Measurements from ENCODE around the gene KRTAP12-3. TPM values are rescaled to one million over a fixed set of nuclear protein-coding genes. Genes with fewer than 3 reads are reported as not detected.
"Not testable (repeated sequence)": the region's sequence is repeated elsewhere in the genome, so short reads cannot be mapped to it uniquely, and the experiment has no call there.

KRTAP12-3 gene
- total RNA-seq, 2 donors from 2014 or later: not detected

DNA sequence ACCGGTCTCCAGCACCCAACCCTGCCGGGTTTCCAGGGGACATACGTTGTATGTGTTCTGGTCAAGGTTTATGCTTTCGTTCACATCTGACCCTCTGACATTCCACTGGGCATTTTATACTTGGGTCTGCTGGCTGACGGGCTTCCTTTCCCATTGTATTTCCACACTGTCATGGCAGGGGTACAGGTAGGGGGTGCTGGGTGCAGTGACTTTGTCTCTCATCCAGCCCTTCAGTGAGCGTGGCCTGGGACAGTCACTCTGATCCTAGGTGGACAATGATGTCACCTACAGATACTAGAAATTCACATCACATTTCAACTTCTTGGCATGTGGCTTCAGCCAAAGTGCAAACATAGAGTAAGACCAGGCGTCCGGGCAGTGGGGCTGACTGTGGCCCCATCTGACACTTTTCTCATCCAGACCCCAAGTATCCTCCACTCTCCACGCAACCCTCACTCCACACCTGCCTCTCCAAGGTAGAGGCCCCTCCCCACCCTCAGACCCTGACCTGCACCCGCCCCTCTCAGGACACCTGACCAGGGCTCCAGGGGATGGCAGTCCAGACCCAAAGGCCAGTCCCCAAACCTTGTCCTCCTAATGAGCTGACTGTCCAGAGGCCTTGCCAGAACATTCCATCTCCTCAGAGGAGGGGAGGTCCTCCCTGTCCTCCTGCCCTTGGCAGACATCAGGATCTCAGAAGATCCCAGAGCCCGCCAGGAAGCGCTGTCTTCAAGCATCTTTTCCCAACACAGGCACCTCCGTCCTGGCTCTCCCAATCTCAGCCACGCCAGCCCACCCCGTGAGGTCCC is 21.3 kb upstream of the KRTAP12-3 start:
- no peak overlapping the region for H3K4me3 Mint-ChIP-seq
- no peaks in the 10 kb centered on the region for H3K4me1 Mint-ChIP-seq (ENCODE audit: low read depth in 2 of 2)
- no peak overlapping the region for H3K27ac Mint-ChIP-seq

GRCh38 chr21:44637018-44637850 is 20.5 kb upstream of the KRTAP12-3 start, which contains the start of gene KRTAP10-10:
Gene KRTAP10-10, plus strand, starts transcription at chr21:44637356. Its CDS starts 62 bp downstream, at chr21:44637418.
- Mint-ChIP-seq H3K4me1 (ENCODE audit: low read depth in 2 of 2) (no peaks in the 10 kb centered on the region), H3K27me3 (peaks cover 9 to 24% of the 10 kb centered on the region in 2 donors), H3K9me3 (peaks cover 13% of the 10 kb centered on the region), H3K27ac (no peak within 1 kb of the TSS), H3K36me3 (peaks cover 19% of the 10 kb centered on the region), H3K4me3 (no peak within 1 kb of the TSS)
- DNase-seq (ENCODE audit: low spot score): no peak
- no peak for ATAC-seq

More for the DNA sequence above, 21.3 kb upstream of the KRTAP12-3 start:
- DNase-seq (ENCODE audit: low spot score) (no peak), ATAC-seq (no peak)
- Mint-ChIP-seq H3K27me3 (peaks cover 7 to 20% of the 10 kb centered on the region in 2 donors), H3K36me3 (peaks cover 26% of the 10 kb centered on the region), H3K9me3 (peaks cover 21% of the 10 kb centered on the region)

DNA sequence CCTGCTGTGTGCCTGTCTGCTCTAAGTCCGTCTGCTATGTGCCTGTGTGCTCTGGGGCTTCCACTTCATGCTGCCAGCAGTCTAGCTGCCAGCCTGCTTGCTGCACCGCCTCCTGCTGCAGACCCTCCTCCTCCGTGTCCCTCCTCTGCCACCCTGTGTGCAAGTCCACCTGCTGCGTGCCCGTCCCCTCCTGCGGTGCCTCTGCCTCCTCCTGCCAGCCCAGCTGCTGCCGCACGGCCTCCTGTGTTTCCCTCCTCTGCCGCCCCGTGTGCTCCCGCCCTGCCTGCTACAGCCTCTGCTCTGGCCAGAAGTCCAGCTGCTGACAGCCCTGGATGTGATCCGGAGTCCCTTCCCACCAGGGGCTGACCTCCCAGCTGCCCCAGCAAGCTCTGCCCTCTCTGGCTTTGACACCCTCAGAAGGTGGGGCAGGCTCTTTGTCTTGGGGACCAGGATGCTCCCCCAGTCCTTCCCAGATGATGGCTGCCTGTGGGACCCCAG is 19.8 kb upstream of the KRTAP12-3 start:
- DNase-seq (ENCODE audit: low spot score); H3K4me1 Mint-ChIP-seq (ENCODE audit: low read depth in 2 of 2); ATAC-seq; H3K27ac Mint-ChIP-seq; H3K4me3 Mint-ChIP-seq: not testable (repeated sequence)
- H3K9me3 Mint-ChIP-seq: peaks cover 16% of the 10 kb centered on the region
- peaks cover 18% of the 10 kb centered on the region for H3K36me3 Mint-ChIP-seq
- H3K27me3 Mint-ChIP-seq: peaks cover 9 to 26% of the 10 kb centered on the region in 2 donors

DNA sequence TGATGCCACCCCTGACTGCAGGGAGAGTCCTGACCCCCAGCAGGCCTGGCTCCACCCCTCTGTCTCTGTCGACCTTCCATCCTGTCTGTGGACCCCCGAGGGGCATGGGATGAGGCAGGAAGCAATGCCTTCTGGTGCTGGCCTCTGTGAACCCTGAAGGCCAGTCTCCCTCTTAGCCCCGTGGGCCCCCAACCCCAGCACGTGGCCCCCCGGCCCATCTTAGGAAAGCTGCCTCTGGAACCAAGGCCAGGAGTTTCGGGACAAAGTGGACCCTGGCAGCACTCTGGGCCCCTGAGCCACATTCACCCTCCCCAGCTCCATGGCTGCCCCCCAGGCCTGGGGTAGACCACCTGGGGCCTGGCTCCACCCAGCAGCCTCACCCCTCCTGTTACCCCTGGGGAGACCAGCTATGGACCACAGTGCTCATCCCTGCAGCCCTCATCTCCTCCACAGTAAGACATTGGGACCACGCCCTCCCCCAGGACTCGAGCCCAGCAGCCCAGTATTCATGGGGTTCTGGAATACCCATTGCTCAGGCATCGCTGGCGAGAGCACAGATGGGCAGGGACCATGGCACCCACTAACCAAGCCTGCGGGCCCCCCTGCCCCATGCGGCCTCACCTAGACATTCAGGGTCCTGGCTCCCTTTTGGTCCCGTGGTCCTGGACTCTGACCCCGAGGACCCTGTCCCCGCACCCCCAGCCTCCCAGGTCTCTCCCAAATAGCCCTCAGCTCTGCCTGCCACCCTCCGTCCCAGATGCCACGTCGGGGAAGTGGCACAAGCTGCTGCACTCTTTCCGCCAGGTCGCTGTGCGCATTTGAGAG is 19.0 kb upstream of the KRTAP12-3 start:
- not testable (repeated sequence) for H3K4me3 Mint-ChIP-seq; DNase-seq (ENCODE audit: low spot score); ATAC-seq; H3K27ac Mint-ChIP-seq; H3K4me1 Mint-ChIP-seq (ENCODE audit: low read depth in 2 of 2)
- Mint-ChIP-seq H3K9me3 (peaks cover 15% of the 10 kb centered on the region), H3K36me3 (peaks cover 17% of the 10 kb centered on the region), H3K27me3 (peaks cover 9 to 27% of the 10 kb centered on the region in 2 donors)

DNA sequence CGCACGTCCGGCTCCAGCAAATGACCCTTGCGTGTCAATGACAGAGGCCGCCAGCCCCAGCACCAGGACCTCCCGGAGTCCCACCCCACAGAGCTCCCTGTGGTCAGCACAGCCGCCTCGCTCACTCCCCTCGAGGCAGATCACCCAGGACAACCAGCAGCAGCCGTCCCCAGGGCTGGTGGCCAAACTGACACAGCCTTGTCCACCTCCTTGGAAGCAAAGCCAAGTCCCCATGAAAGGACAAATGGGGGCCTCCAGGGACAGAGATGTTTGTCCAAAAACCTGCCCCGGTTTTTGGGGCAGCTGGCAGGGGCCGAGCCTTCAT is 18.4 kb upstream of the KRTAP12-3 start:
- H3K27ac Mint-ChIP-seq: no peak overlapping the region
- no peak overlapping the region for H3K4me3 Mint-ChIP-seq
- peaks cover 0 to 3% of the 10 kb centered on the region in 2 donors for H3K4me1 Mint-ChIP-seq (ENCODE audit: low read depth in 2 of 2)
- H3K9me3 Mint-ChIP-seq: peaks cover 15% of the 10 kb centered on the region
- peaks cover 9 to 27% of the 10 kb centered on the region in 2 donors for H3K27me3 Mint-ChIP-seq
- no peak for ATAC-seq
- DNase-seq (ENCODE audit: low spot score): no peak
- peaks cover 20% of the 10 kb centered on the region for H3K36me3 Mint-ChIP-seq

DNA sequence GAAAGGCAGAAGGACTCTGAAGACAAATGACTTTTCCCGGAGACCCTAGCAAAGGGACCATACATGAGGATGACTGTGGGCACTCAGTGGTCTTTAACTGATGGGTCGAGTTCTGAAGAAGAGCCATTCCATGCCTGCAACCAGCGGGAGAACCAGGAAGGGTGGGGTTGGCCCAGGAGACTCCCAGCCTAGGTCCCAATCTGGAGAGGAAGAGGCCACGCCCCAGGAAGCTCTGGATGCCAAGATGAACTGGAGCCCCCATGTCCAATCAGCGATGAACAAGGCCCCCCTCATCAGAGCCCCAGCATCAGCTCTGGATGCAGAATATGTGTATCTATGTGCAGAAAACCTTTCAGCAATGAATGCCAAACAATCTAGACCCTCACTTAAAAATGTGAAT is 17.0 kb upstream of the KRTAP12-3 start:
- Mint-ChIP-seq H3K4me3 (no peak overlapping the region), H3K27me3 (peaks cover 9 to 23% of the 10 kb centered on the region in 2 donors), H3K36me3 (peaks cover 28% of the 10 kb centered on the region), H3K27ac (no peak overlapping the region), H3K4me1 (ENCODE audit: low read depth in 2 of 2) (peaks cover 0 to 3% of the 10 kb centered on the region in 2 donors), H3K9me3 (peaks cover 17% of the 10 kb centered on the region)
- no peak for DNase-seq (ENCODE audit: low spot score)
- no peak for ATAC-seq

- Mint-ChIP-seq H3K27ac (no peak overlapping the region), H3K4me3 (no peak overlapping the region), H3K4me1 (ENCODE audit: low read depth in 2 of 2) (peaks cover 0 to 7% of the 10 kb centered on the region in 2 donors), H3K9me3 (peaks cover 17% of the 10 kb centered on the region), H3K36me3 (peaks cover 28% of the 10 kb centered on the region), H3K27me3 (peaks cover 9 to 15% of the 10 kb centered on the region in 2 donors)
- ATAC-seq (no peak), DNase-seq (ENCODE audit: low spot score) (no peak)
Measured at GRCh38 chr21:44643741-44644310, 13.9 kb upstream of the KRTAP12-3 start.

- H3K27me3 Mint-ChIP-seq: peaks cover 9 to 15% of the 10 kb centered on the region in 2 donors
- no peak for ATAC-seq
- H3K4me1 Mint-ChIP-seq (ENCODE audit: low read depth in 2 of 2): peaks cover 0 to 7% of the 10 kb centered on the region in 2 donors
- H3K9me3 Mint-ChIP-seq: peaks cover 17% of the 10 kb centered on the region
- H3K27ac Mint-ChIP-seq: no peak overlapping the region
- DNase-seq (ENCODE audit: low spot score): no peak
- peaks cover 27% of the 10 kb centered on the region for H3K36me3 Mint-ChIP-seq
- H3K4me3 Mint-ChIP-seq: no peak overlapping the region
Measured at GRCh38 chr21:44644878-44645277, 12.9 kb upstream of the KRTAP12-3 start.

GRCh38 chr21:44646366-44647221 is 11.1 kb upstream of the KRTAP12-3 start, which contains the start of gene KRTAP10-11:
Gene KRTAP10-11, plus strand, starts transcription at chr21:44646414. Its CDS starts 45 bp downstream, at chr21:44646459.
- peak; percentile 56 for DNase-seq (ENCODE audit: low spot score)

DNA sequence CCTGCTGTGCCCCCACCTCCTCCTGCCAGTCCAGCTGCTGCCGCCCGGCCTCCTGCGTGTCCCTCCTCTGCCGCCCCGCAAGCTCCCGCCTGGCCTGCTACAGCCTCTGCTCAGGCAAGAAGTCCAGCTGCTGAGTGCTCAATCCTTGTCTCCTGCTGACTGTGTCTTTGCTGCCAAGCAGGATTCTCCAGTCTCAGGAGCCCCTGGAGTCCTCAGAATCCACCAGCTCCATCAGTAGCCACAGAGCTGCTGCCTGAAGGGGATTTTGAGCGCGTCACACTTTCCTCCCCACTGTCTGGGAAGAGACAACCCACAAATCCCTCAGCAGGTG is 10.5 kb upstream of the KRTAP12-3 start:
- H3K36me3 Mint-ChIP-seq: peaks cover 16% of the 10 kb centered on the region
- H3K4me3 Mint-ChIP-seq: no peak overlapping the region
- no peak overlapping the region for H3K27ac Mint-ChIP-seq
- H3K4me1 Mint-ChIP-seq (ENCODE audit: low read depth in 2 of 2): peaks cover 0 to 7% of the 10 kb centered on the region in 2 donors
- peaks cover 12% of the 10 kb centered on the region for H3K9me3 Mint-ChIP-seq
- ATAC-seq: no peak
- peaks cover 0 to 4% of the 10 kb centered on the region in 2 donors for H3K27me3 Mint-ChIP-seq
- peak; percentile 45 for DNase-seq (ENCODE audit: low spot score)

More at GRCh38 chr21:44646366-44647221, 11.1 kb upstream of the KRTAP12-3 start, which contains the start of gene KRTAP10-11:
- H3K4me1 Mint-ChIP-seq (ENCODE audit: low read depth in 2 of 2); H3K27ac Mint-ChIP-seq; H3K27me3 Mint-ChIP-seq; ATAC-seq; H3K4me3 Mint-ChIP-seq: not testable (repeated sequence)
- peaks cover 16% of the 10 kb centered on the region for H3K36me3 Mint-ChIP-seq
- H3K9me3 Mint-ChIP-seq: peaks cover 12% of the 10 kb centered on the region

DNA sequence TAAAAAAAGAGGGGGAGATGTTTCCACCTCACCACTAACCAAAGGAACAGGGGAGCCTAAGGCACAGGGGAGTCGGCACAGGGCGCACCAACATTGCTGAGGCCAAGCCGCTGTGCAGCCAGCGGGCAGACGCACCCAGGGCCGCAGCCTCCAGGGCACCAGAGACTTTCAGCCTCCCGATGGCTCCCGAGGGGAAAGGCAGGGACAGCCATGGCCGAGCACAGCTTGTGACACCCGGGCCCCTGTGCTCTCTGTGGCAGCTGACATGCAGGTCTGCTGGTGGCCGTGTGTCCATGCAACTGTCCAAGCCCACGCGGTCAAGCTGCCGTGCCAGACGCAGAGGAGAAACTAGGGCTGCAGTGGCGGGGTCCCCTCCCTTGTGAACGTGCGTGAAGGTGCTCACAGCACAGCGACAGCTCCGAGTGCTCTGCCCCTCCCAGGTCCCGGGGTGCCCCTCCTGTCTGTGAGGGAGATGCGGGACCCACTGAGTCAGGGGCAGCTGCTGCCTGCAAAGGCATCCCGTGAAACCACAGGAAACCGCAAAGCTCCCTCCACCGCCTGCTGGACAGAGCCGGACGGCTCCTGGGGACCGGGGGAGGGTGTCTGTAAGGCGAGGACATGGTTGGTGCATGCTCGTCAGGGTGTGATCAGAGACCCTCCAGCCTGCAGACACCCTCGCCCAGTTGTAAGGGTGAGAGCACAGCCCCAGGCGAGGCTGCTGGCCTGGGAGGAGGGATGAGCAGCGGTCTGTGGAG is 9.0 kb upstream of the KRTAP12-3 start:
- Mint-ChIP-seq H3K27me3 (no peaks in the 10 kb centered on the region), H3K27ac (no peak overlapping the region), H3K4me1 (ENCODE audit: low read depth in 2 of 2) (peaks cover 0 to 4% of the 10 kb centered on the region in 2 donors), H3K36me3 (peaks cover 11% of the 10 kb centered on the region), H3K4me3 (no peak overlapping the region), H3K9me3 (peaks cover 6% of the 10 kb centered on the region)
- no peak for ATAC-seq
- no peak for DNase-seq (ENCODE audit: low spot score)
